ENCODE measurements around the gene ABHD11.

GRCh38 chr7:73736885-73737284 is 1.7 kb downstream of the ABHD11 start:
- TF ChIP-seq CTCF (conservative IDR thresholded peaks at IDR 0.05; ENCODE audit: low read depth, low read length) = no peak
- no peak for TF ChIP-seq CEBPB (IDR thresholded peaks at IDR 0.05; ENCODE audit: low read depth, low read length)
- TF ChIP-seq RCOR1 (IDR thresholded peaks at IDR 0.05; ENCODE audit: insufficient replicate concordance, low read length) = no peak
- TF ChIP-seq MAFK (IDR thresholded peaks at IDR 0.05; ENCODE audit: low read depth, low read length) = no peak
- no peak for TF ChIP-seq RFX5 (IDR thresholded peaks at IDR 0.05; ENCODE audit: low read depth, low read length)
- TF ChIP-seq USF2 (IDR thresholded peaks at IDR 0.05; ENCODE audit: low read depth, low read length) = no peak
- TF ChIP-seq MXI1 (IDR thresholded peaks at IDR 0.05; ENCODE audit: borderline replicate concordance, low read depth, low read length) = no peak
- TF ChIP-seq RAD21 (IDR thresholded peaks at IDR 0.05; ENCODE audit: low read length) = no peak
- TF ChIP-seq POLR2A (IDR thresholded peaks at IDR 0.05; ENCODE audit: low read depth, low read length) = no peak
- no peak for TF ChIP-seq MAZ (IDR thresholded peaks at IDR 0.05; ENCODE audit: borderline replicate concordance, low read depth, low read length)

Data from IMR-90 (cell line).